ENCODE results near the gene IL17RE.

DNA sequence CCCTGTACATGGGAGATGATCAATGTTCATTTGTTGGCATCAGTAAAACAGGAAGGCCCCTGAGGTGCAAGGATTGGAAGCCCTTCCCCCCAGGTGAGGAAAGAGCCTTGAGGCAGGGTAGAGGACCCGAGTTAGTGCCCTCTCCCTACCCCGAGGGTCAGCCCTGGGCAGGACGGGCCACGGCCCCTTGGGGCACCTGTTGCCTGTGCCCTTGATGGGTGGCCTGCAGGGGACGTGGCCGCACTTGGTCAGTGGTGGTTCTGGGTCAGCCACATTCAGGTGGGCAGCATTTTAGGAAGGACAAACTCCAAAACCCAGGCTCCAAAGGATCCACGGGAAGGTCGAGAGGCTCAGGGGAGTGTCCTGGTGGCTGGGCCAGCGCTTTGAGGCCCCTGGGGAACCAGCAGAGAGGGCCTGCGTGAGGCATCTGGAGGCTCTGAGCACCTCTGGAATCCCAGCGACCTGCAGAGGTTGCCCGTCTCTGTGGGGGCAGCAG is 43.1 kb upstream of the IL17RE start:
- TF ChIP-seq, protein P1, sequence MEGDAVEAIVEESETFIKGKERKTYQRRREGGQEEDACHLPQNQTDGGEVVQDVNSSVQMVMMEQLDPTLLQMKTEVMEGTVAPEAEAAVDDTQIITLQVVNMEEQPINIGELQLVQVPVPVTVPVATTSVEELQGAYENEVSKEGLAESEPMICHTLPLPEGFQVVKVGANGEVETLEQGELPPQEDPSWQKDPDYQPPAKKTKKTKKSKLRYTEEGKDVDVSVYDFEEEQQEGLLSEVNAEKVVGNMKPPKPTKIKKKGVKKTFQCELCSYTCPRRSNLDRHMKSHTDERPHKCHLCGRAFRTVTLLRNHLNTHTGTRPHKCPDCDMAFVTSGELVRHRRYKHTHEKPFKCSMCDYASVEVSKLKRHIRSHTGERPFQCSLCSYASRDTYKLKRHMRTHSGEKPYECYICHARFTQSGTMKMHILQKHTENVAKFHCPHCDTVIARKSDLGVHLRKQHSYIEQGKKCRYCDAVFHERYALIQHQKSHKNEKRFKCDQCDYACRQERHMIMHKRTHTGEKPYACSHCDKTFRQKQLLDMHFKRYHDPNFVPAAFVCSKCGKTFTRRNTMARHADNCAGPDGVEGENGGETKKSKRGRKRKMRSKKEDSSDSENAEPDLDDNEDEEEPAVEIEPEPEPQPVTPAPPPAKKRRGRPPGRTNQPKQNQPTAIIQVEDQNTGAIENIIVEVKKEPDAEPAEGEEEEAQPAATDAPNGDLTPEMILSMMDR (IDR thresholded peaks at IDR 0.05), result no peak
- TF ChIP-seq POLR2A (IDR thresholded peaks at IDR 0.05), result no peak

All from uterus (tissue), 2 donors.